Natural killer cell (primary cell): Measurements from ENCODE around the gene RASL10B. TPM values are rescaled to one million over a fixed set of nuclear protein-coding genes. Genes with fewer than 3 reads are reported as not detected.

ENCODE experiments used
- ATAC-seq, 3 donors: fragments of 150-1000 bp in 2 of 3; fragments of 200-7000 bp in 1 of 3; cut with Tn5 transposase; 1 replicate in 1 of 3; 2 replicates in 2 of 3; pipeline ENCODE4 v1.10.0; 2021; ENCODE audit warnings: mild to moderate bottlenecking in 2 of 3, moderate library complexity in 2 of 3
- DNase-seq, 2 donors: peaks; one replicate each; pipeline versions ENCODE4 v3.0.0 to v3.0.0-alpha.2; 2013 to 2021; ENCODE audit warnings: mixed read lengths in 1 of 2
- H3K27ac ChIP-seq: one replicate; pipeline ENCODE4 v1.5.1; 2013; ENCODE audit warnings: mild to moderate bottlenecking, low read length
- H3K27me3 ChIP-seq: one replicate; pipeline ENCODE4 v1.6.1; 2013; ENCODE audit warnings: low read length; ENCODE audit not compliant: control insufficient read depth, insufficient read depth
- H3K36me3 ChIP-seq: one replicate; pipeline ENCODE4 v1.6.1; 2013; ENCODE audit warnings: low read length; ENCODE audit not compliant: control insufficient read depth, insufficient read depth
- H3K4me1 ChIP-seq: one replicate; pipeline ENCODE4 v1.6.1; 2013; ENCODE audit warnings: low read length; ENCODE audit not compliant: control insufficient read depth, insufficient read depth
- H3K4me3 ChIP-seq: one replicate; pipeline ENCODE4 v1.5.1; 2013; ENCODE audit warnings: low read length
- H3K9me3 ChIP-seq: one replicate; pipeline ENCODE4 v1.6.1; 2013; ENCODE audit warnings: low read length; ENCODE audit not compliant: control insufficient read depth, insufficient read depth
- H3K27ac Mint-ChIP-seq, 2 donors: one replicate each; pipeline ENCODE4 v1.8.0; 2022; ENCODE audit warnings: mild to moderate bottlenecking in 2 of 2, mixed read lengths in 2 of 2, moderate library complexity in 1 of 2
- H3K27me3 Mint-ChIP-seq, 2 donors: one replicate each; pipeline ENCODE4 v1.8.0; 2022; ENCODE audit warnings: low read depth in 2 of 2, mixed read lengths in 2 of 2
- H3K36me3 Mint-ChIP-seq: one replicate; pipeline ENCODE4 v1.8.0; 2022; ENCODE audit warnings: mixed read lengths
- H3K4me1 Mint-ChIP-seq, 2 donors: one replicate each; pipeline ENCODE4 v1.8.0; 2022; ENCODE audit warnings: mixed read lengths in 2 of 2
- H3K4me3 Mint-ChIP-seq: one replicate; pipeline ENCODE4 v1.8.0; 2022; ENCODE audit warnings: mild to moderate bottlenecking, moderate library complexity, mixed read lengths
- H3K9me3 Mint-ChIP-seq, 2 donors: one replicate each; pipeline ENCODE4 v1.8.0; 2022; ENCODE audit warnings: mixed read lengths in 2 of 2
- CTCF ChIP-seq: fragments of 200-600 bp; IDR thresholded peaks from one replicate; pipeline ENCODE4 v1.8.0; 2022; ENCODE audit warnings: antibody characterized with exemption
- WGBS: methylation state at CpG from one replicate; pipeline ENCODE4 v1.1.7; 2013; ENCODE audit warnings: missing lambda C conversion rate; ENCODE audit not compliant: insufficient coverage; 5-methylcytosine and 5-hydroxymethylcytosine counted together
- intact Hi-C: fragments of 100-400 bp; cut with micrococcal nuclease; formaldehyde crosslinking; loops from one replicate; pipeline ENCODE4 v1.14.2; 2022
- total RNA-seq, 4 donors: library from RNA; stranded (reverse); fragments of 120-200 nt in 1 of 4; gene quantifications; one replicate each; pipeline versions ENCODE4 v1.2.3 to v1.2.4, GENCODE V29; 2013 to 2022

The RASL10B gene
- total RNA-seq, 3 donors from 2014 or later (not counting 1 experiment from before 2014, with no cell fraction given), result 0.07 TPM; not detected in 2

- H3K4me3 Mint-ChIP-seq, result no peak overlapping the region
- no peak for ATAC-seq
Measured at GRCh38 chr17:35735036-35735805, 3.8 kb downstream of the RASL10B start.

GRCh38 chr17:35736236-35736635 is 4.8 kb downstream of the RASL10B start:
- DNase-seq (no peak), ATAC-seq (no peak)
- no peak for TF ChIP-seq CTCF
- Histone ChIP-seq H3K27ac (no peak overlapping the region), H3K36me3 (no peaks in the 10 kb centered on the region), H3K9me3 (no peaks in the 10 kb centered on the region), H3K4me1 (peaks cover 6% of the 10 kb centered on the region), H3K27me3 (no peaks in the 10 kb centered on the region), H3K4me3 (no peak overlapping the region)
- intact Hi-C loops, result no loop called here
- no peaks in the 10 kb centered on the region for H3K9me3 Mint-ChIP-seq
- no peak overlapping the region for H3K4me3 Mint-ChIP-seq
- peaks cover 0 to 7% of the 10 kb centered on the region in 2 donors for H3K27me3 Mint-ChIP-seq
- no peak overlapping the region for H3K27ac Mint-ChIP-seq
- 96% methylated on average over 5 of the region's 5 CpGs for WGBS
- H3K36me3 Mint-ChIP-seq, result no peaks in the 10 kb centered on the region
- H3K4me1 Mint-ChIP-seq, result peaks cover under 1 to 1% of the 10 kb centered on the region in 2 donors

More at GRCh38 chr17:35735036-35735805, 3.8 kb downstream of the RASL10B start:
- H3K36me3 ChIP-seq, result no peaks in the 10 kb centered on the region
- Mint-ChIP-seq H3K27me3 (peaks cover 0 to 4% of the 10 kb centered on the region in 2 donors), H3K4me1 (peaks cover 10 to 11% of the 10 kb centered on the region in 2 donors), H3K36me3 (no peaks in the 10 kb centered on the region), H3K27ac (no peak overlapping the region), H3K9me3 (no peaks in the 10 kb centered on the region)
- no peaks in the 10 kb centered on the region for H3K9me3 ChIP-seq
- 92% methylated on average over 29 of the region's 29 CpGs for WGBS
- no peaks in the 10 kb centered on the region for H3K27me3 ChIP-seq
- H3K4me3 ChIP-seq, result no peak overlapping the region
- intact Hi-C loops, result no loop called here
- H3K4me1 ChIP-seq, result peaks cover 15% of the 10 kb centered on the region
- no peak for DNase-seq
- H3K27ac ChIP-seq, result no peak overlapping the region
- no peak for TF ChIP-seq CTCF

- intact Hi-C loops, result no loop called here
- DNase-seq (no peak), ATAC-seq (no peak)
- no peak for TF ChIP-seq CTCF
- no peaks in the 10 kb centered on the region for H3K36me3 Mint-ChIP-seq
- Histone ChIP-seq H3K4me3 (no peak overlapping the region), H3K4me1 (peaks cover 6% of the 10 kb centered on the region), H3K27me3 (peaks cover 4% of the 10 kb centered on the region), H3K36me3 (no peaks in the 10 kb centered on the region), H3K9me3 (no peaks in the 10 kb centered on the region), H3K27ac (no peak overlapping the region)
- no peaks in the 10 kb centered on the region for H3K9me3 Mint-ChIP-seq
- H3K27ac Mint-ChIP-seq, result no peak overlapping the region
- peaks cover 0 to 5% of the 10 kb centered on the region in 2 donors for H3K4me1 Mint-ChIP-seq
- peaks cover 16 to 21% of the 10 kb centered on the region in 2 donors for H3K27me3 Mint-ChIP-seq
- H3K4me3 Mint-ChIP-seq, result no peak overlapping the region
- 80% methylated on average over 5 of the region's 5 CpGs for WGBS
Measured at GRCh38 chr17:35738519-35739133, 7.2 kb downstream of the RASL10B start.
